ENCODE results near the gene EXOC3. TPM values are rescaled to one million over a fixed set of nuclear protein-coding genes. Genes with fewer than 3 reads are reported as not detected.
"Not testable (repeated sequence)": the region's sequence is repeated elsewhere in the genome, so short reads cannot be mapped to it uniquely, and the experiment has no call there.

The EXOC3 gene
- polyA plus RNA-seq, 3 donors, result 32.4 to 40.8 (median 32.5) TPM

DNA sequence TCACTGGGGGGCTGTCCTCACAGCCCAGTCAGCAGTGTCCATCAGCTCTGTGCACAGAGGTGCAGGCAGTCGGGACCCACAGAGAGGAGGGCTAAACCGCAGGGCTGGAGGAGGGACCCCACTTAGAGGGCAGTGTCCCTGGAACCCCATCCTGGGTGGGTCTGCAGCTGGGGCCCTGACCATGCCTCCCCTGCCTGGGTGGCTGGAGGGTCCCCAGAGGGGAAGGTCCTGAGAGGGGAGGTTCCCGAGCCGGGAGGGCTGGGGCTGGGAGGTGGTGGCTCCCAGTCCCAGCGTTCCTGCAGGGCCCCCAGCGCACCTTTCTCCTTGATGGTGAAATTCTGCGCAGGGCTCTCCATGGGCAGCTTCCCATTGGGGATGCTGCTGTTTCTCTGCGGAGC is 32.7 kb downstream of the EXOC3 start:
- 63 to 70% (median 67%) methylated on average over 8 of the region's 8 CpGs for WGBS, 3 donors
- no peak overlapping the region for H3K27ac ChIP-seq (ENCODE audit: low read depth, low read length)

DNA sequence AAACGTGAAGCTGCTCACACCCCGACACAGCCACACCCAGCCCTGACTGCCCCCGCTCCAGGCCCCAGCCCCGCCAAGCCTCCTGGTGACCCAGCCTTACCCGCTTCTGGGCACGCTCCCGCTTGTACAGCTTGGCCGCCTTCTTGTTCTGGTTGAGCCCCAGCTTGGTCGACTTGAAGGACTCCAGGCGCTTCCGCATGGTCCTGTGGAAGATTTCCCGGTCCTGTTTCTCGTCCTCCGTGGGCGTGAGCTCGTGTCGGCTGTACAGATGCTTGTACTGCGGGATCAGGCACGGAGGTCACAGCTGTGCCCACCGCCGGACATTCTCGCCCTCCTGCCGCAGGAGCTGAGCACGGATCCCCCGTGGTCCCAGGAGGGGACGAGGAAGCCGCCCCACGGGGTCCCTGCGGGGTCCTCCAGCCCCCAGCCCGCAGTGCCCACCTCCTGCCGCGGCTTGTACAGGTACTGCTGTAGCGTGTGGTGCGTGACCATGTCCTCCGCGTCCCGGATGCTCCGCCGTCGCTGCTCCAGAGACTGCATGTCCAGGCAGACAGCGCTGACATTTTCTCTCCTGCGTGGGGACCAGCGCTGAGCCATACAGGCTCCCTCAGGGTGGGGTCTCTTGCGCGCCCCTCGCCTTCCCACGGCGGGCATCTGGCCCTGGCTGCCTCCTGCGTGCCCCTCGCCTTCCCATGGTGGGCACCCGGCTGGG is 33.3 kb downstream of the EXOC3 start:
- 65 to 80% (median 75%) methylated on average over 51 of the region's 51 CpGs for WGBS, 3 donors

DNA sequence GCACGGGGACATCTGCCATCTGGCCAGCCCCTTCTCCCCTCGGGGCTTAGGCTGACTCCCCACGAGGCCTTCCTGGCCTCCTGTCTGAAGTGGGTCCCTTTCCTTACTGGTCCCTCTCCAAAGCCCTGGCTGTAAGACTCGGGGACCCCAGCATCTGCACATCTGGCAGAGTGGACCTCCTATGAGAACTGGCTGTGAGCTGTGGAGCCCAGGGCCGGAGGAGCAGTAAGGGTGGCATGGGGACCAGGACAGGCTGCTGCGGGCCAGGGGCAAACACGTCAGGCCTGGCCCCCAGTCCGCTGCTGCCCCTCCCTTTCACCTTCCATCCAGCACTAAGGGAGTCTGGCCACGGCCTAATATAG is 33.8 kb downstream of the EXOC3 start:
- H3K27ac ChIP-seq (ENCODE audit: low read depth, low read length), result no peak overlapping the region
- WGBS, 3 donors, result 61 to 73% (median 65%) methylated on average over 8 to 9 of the region's 9 CpGs

More for the DNA sequence above, 33.3 kb downstream of the EXOC3 start:
- H3K27ac ChIP-seq (ENCODE audit: low read depth, low read length), result no peak overlapping the region

DNA sequence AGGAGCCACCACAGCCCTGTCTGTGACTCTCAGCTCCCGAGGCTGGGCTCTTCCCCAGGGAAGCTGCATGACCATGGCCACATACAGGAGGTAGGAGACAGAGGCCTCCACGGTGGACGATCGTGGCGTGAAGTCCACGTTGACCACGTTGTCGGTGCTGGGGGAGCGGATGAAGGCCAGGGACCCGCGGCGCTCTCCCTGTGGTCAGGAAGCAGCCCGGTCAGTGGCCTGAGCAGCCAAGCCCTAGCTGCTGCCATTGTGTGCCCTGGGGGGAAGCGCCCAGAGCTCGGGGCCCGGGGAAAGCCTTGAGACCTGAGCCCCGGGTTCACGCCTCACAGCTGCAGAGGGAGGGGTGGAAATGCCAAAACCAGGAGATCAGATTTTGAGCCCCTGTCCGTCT is 34.3 kb downstream of the EXOC3 start:
- WGBS, 3 donors, result 62 to 76% (median 70%) methylated on average over 19 of the region's 19 CpGs

DNA sequence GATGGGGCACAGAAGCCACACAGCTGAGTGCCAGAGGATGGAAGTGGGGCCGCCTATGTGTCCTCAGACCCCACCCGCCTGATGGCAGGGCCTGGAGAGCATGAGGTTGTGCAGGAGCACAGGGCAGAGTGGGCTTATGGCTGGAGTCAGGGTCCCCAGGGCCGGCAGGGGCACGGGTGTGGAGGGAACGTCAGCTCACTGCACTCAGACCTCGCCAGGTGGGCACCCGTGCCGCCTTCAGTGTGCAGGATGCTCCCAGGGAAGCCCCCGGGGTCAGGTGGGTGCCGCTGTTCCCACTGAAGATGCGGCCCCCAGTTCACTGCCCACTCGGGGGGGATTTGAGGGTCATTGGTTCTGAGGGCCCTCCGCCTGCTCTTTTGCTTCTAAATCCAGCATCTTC is 34.9 kb downstream of the EXOC3 start:
- 80 to 85% (median 81%) methylated on average over 13 of the region's 13 CpGs for WGBS, 3 donors
- no peak overlapping the region for H3K27ac ChIP-seq (ENCODE audit: low read depth, low read length)

More for the DNA sequence above, 34.3 kb downstream of the EXOC3 start:
- no peak overlapping the region for H3K27ac ChIP-seq (ENCODE audit: low read depth, low read length)

DNA sequence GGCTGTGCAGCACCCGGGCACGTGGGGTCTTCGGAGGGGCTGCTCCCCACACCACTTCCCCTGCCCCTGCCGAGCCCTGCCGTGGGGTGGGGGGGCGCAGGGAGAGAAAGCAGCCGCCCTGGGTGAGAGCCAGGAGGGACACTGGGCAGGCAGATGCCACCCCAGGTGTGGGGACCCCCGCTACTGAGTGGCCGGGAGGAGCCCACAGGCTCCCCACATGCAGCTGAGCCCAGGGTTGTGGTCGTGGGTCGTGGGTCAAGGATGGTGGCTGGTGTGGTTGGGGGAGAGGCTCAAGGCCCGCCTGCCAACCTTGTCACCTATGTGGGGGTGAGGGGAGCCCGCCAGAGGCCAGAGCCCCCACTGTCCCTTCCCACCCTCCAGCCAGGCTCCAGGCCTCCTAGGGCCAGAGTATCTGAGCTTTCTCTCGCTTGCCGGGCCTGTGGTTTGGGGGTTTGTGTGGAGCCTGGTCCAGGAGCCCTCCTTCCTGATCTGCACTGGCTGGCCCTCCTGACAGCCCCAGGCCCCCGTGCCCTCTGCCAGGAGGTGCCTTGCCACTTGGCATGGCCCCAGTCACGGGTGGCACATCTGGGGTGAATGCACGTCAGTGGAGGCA is 35.5 kb downstream of the EXOC3 start:
- WGBS, 3 donors, result 51 to 63% (median 52%) methylated on average over 16 to 17 of the region's 18 CpGs

DNA sequence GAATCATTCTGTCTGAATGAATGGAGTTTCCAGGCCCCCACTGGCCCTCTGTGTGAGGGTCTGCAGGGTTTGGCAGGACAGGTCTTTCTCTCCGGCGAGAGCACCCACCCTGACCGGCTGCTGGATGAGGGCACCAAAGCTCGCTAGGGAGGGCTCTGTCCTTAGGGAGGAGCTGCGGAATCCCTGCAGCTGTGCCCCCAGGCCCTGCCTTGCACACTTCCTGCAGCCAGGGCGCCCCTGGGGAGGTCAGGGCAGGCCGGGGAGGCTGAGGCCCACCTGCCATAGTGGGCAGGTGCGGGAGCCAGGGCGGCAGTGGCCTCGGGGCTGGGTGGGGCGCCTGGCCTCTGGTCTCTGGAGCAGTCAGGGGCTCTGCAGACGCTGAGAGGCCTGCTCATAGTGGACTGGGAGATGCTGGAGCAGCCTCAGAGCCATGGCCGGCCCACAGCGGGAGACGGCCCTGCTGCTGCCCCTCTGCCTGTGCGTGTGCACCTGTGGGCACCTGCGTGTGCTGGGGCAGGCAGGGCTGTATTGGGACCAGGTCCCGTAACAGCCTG is 36.1 kb downstream of the EXOC3 start:
- no peak overlapping the region for H3K27ac ChIP-seq (ENCODE audit: low read depth, low read length)
- 68 to 73% (median 72%) methylated on average over 16 to 18 of the region's 18 CpGs for WGBS, 3 donors

More for the DNA sequence above, 35.5 kb downstream of the EXOC3 start:
- no peak overlapping the region for H3K27ac ChIP-seq (ENCODE audit: low read depth, low read length)

DNA sequence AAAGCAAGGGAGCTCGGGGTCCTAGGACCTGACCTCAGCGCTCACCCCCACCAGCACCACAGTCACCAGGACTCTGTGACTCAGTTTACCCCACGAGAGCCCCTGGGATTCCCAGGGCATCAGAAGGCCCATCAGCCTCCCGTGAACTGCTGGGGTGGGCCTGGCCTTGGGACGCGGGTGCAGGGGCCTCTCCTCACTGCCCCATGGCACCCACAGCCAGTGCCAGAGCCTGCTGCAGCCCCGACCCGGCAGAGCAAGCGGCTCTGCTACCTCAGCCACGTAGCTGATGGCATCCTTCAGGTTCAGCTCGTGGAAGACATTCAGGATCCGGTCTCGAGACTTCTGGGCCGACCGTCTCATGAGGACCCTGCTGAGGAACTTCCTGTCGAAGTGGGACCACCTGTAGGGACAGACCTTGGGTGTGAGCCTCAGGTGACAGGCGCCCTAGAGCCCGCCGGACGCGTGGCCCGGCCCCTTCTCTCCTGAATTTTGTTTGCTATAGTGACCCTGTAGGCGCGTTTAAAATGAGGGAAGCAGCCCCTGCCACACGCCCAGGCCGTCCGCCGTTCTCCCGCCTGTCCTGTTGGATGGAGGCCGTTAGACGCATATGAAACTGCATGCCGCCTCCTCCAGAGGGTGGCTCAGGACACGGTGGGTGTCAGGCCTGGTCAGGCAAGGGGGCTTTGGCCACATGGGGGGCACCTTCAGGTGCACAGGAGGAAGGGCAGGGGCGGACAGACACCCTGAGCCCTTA is 36.8 kb downstream of the EXOC3 start:
- H3K27ac ChIP-seq (ENCODE audit: low read depth, low read length), result no peak overlapping the region
- 52 to 78% (median 77%) methylated on average over 32 to 34 of the region's 34 CpGs for WGBS, 3 donors

DNA sequence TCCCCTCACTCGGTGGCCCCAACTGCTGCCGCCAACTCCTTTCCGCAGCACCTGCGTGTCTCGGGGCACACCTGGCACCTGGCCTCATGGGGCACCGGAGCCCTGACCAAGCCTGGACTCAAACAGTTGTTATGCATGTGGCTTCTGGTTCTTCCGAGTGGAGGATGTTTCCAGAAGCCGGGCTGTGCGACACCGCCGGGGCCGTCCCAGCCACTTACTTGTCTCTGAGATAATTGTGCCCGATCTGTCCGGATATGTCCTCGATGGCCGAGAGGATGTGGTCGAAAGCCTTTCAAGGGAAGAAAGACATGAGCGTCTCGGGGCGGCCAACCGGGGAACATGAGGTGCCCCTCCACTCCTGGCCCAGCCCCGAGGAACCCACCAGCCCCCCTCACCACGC is 38.4 kb downstream of the EXOC3 start:
- 71 to 85% (median 78%) methylated on average over 23 of the region's 23 CpGs for WGBS, 3 donors
- no peak overlapping the region for H3K27ac ChIP-seq (ENCODE audit: low read depth, low read length)

DNA sequence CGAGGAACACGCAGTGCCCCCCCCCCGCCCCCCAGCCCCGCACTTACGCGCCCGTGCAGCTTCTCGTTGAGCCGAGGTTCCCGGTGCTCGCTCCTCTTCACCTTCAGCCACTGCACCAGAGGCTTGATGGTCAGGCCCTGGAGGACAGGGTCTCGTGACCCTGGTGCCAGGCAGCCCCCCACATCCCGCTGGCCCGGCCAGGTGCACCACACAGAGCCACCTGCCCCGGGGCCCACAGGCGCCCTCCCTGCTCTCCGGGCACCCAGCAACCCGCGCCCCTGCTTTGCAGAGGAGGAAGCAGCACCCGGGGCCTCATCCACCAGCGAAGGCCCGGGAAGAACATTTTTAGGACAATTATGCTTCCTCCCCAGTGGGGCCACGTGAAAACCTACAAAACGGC is 39.0 kb downstream of the EXOC3 start:
- no peak overlapping the region for H3K27ac ChIP-seq (ENCODE audit: low read depth, low read length)
- 64 to 74% (median 74%) methylated on average over 17 to 23 of the region's 24 CpGs for WGBS, 3 donors

DNA sequence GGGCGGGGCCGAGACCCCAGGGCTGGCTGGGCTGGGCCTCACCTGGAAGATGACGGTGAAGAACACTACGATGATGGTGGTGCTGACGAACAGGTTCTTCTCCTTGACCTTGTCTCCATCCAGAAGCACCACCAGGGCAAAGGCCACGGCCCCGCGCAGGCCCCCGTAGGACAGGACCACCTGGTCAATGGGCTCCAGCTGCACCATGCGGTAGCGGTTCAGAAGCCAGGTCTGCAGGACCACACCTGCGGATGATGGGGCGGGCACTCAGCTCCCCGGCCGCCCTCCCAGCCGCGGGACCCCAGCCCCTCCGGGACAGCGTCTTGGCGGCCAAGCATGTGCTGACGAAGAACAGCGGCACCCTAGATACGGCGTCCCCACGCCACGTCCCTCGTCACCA is 39.5 kb downstream of the EXOC3 start:
- H3K27ac ChIP-seq (ENCODE audit: low read depth, low read length), result no peak overlapping the region
- WGBS, 3 donors, result 92 to 97% (median 93%) methylated on average over 27 of the region's 27 CpGs

DNA sequence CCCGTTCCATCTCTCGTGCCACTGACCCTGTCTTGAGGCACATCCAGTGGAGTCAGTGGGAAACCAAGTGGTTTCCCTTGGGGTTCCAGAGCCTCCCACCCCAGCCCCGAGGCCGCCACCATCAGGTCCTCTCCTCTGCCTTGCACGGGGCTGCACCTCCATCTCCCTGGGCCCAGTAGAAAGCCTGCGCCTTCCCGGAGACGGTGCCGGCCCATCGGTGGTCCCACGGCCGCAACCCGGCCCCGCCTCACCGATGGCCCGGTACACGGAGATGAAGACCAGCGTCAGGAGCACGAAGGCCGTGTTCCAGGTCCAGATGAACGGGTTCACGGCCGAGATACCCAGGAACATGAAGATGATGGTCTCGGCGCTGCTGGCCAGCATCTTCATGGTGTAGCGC is 40.0 kb downstream of the EXOC3 start:
- 90 to 91% (median 90%) methylated on average over 26 of the region's 26 CpGs for WGBS, 3 donors

DNA sequence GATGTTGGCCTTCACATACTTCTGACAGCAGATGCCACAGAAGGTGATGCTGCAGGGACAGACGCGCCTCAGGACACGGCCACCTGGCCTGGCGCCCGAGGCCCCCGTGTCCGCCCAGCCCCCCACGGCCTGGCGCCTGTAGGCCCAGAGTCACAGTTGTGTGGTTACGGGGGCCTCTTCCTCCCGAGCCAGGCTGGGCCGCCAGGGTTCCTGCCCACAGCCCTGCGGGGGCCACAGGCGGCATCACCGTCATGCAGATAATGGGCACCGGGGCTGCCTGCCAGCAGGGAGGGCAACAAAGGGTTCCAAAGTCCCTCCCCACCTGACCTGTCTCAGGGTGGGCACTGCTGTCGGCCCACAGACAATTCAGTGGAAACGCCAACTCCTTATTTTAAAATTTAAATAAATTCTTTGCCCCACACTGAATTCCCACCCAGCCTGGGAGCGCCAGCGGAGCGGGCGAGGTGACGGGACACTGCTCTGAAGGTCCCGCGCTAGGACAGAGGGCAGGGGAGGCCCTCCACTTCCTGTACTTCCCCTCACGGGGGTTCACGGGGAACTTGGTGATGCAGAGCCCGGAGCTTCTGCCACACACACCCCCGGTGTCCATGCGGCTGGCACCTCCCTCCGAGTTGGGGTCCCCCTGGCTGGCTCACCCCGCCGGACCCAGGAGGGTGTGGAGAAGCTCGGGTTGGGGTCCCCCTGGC is 40.6 kb downstream of the EXOC3 start:
- H3K27ac ChIP-seq (ENCODE audit: low read depth, low read length), result no peak overlapping the region
- WGBS, 3 donors, result 48 to 77% (median 58%) methylated on average over 33 to 34 of the region's 34 CpGs

More for the DNA sequence above, 40.0 kb downstream of the EXOC3 start:
- H3K27ac ChIP-seq (ENCODE audit: low read depth, low read length), result no peak overlapping the region

DNA sequence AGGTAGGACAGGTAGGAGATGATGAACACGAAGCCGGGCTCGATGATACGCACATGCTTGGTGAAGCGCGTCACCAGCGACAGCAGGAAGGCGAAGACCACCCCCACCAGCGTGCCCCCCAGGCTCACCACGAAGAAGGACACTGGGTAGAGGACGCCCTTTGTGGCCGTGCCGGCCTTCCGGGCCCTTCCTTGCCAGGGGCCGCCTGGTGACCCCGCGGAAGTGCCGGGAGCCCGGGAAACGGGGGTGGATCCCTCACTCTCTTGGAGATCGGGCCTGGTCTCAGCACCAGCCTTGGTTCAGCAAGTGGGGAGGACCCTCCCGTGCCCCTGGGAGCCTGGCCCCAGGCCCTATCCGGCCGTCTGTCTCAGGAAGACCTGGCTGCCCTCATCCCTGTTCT is 41.6 kb downstream of the EXOC3 start:
- no peak overlapping the region for H3K27ac ChIP-seq (ENCODE audit: low read depth, low read length)
- 86 to 93% (median 92%) methylated on average over 24 of the region's 24 CpGs for WGBS, 3 donors

DNA sequence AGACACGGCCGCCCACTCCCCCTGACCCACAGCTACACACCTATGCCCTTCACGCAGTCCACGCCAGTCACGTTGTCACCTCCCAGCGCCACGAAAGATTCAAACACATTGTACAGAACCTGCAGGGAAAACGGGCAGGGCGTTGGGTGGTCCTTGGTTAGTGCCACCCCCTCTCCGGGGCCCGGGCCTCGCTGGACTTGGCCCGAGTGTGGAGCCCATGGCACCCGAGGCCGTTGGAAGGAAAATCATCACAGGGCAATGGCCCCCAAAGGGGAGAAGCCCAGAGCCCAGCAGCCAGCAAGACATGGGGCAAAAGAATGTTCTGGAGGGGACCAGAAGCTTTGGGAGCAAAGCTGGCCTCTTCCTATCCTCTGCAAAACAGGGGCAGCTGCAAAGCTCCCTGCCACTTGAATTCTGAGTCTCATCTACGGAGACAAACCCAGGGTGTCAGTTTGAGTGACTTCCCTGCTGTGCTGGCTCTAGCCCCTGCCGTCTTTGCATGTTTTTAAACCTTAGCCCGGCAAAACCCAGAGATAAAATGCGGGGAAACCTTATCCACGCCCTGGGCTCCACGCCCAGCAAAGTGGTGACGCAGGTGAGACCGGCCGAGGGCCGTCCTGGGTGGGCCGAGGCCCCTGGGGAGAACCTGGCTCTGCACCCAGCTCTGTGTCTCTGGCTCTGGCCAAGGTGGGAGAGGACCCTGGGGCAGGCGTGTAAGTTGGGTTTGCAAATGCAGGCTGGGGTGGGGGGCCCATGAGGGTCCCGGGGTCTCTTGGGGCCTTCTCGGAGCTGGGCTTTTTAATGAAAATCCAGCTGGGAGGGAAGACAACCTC is 42.4 kb downstream of the EXOC3 start:
- 64 to 78% (median 73%) methylated on average over 29 of the region's 29 CpGs for WGBS, 3 donors

DNA sequence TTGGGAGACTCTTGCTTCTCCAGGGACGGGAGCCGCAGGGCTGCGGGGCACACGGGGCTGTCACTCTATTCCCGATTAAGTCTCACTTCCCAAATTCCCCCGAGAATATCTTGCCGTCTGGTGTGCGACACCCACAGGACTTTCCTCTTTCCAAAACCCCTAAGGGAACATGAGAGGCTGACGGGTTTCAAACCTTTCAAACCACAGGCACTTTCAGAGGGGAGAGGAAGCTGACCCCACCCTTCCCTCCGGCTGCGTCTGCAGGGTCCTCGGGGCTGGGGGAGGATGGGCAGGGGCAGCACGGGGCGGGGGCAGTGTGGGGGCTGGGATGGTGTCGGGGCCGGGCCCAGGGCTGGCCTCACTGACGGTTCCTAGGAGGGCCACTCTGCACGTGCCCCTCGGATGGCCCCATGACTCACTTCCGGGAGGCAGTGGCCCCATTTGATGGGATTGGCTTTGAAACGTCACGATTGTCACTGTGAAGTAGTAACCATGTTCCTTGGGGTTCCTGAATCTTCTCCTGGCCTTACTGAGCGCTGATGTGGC is 43.0 kb downstream of the EXOC3 start:
- WGBS, 3 donors, result 29 to 46% (median 37%) methylated on average over 23 of the region's 23 CpGs

More for the DNA sequence above, 42.4 kb downstream of the EXOC3 start:
- no peak overlapping the region for H3K27ac ChIP-seq (ENCODE audit: low read depth, low read length)

DNA sequence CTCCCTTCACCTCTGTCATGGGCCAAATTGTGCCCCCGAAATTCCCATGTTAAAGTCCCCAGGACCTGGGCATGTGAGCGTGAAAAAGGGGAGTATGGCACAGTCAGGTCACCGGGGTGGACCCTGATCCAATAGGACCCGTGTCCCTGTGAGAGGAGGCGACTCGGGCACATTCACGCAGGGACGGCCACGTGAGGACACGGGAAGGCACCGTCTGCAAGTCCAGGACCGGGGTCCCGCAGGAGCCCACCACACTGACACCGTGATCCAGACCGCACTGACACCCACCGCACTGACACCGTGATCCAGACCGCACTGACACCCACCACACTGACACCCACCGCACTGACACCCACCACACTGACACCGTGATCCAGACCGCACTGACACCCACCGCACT is 43.6 kb downstream of the EXOC3 start:
- whole genome bisulfite sequencing, 3 donors, result 90 to 95% (median 92%) methylated on average over 15 to 18 of the region's 22 CpGs

More for the DNA sequence above, 43.0 kb downstream of the EXOC3 start:
- H3K27ac ChIP-seq (ENCODE audit: low read depth, low read length), result no peak overlapping the region

More for the DNA sequence above, 43.6 kb downstream of the EXOC3 start:
- H3K27ac ChIP-seq (ENCODE audit: low read depth, low read length), result not testable (repeated sequence)
